HG03039 (cell line): ENCODE results near the gene BCAS2.
A peak's percentile ranks its signal among the peaks of the same experiment; 100 is the strongest.
"Not testable (repeated sequence)": the region's sequence is repeated elsewhere in the genome, so short reads cannot be mapped to it uniquely, and the experiment has no call there.

Experiments
- ATAC-seq: cut with Tn5 transposase; IDR thresholded peaks from one replicate; pipeline ENCODE4 v1.9.1; 2021; ENCODE audit warnings: mild to moderate bottlenecking, moderate library complexity; ENCODE audit not compliant: unreplicated experiment

The BCAS2 gene

DNA sequence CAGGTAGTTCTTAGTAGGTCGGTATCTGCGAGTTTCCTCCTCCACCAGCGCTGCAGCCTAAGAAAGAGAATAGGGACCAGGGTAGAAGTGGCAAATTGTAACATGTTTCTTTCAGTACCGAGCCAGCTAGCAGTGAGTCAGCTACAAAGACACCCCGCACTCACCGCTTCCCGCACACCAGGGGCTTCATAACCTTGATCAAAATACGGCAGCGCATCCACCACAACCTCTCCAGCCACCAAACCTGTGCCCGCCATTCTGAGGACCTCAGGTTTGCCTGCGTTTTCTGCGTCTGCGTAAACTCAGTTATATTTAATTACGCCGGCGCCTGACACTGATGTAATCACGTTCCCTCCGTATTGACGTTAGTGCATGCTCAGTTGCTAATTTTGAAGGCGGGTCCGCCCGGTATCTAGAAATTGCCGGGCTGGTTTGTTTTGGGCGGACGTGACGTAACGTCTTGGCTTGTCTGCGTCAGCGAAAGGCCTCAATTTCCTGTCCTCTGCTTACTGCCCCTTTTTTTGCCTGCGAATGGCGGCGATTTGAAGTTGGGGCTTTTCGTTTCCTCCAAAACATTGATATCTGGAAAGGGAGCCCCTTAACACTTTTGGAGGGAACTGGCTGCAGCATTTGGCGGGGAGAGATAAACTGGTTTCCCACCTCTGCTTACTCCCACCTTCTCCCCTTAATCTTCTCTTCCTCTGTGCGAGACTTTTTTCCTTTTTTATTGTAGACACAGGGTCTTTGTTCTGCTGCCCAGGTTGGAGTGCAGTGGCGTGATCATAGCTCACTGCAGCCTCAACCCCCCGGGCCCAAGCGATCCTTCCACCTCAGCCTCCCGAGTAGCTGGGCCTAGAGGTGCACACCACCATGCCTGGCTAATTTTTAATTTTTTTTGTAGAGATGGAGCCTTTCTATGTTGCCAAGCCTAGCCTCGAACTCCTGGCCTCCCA, at the start of gene BCAS2:
Gene BCAS2, minus strand, starts transcription at position 281 of the 953 bp plus-strand sequence. Its CDS starts 24 bp downstream, at position 257.
- peak; percentile 98 for ATAC-seq

- no peak for ATAC-seq
Measured at GRCh38 chr1:114627107-114627506, 45.7 kb upstream of the BCAS2 start.

GRCh38 chr1:114623364-114623763, 41.9 kb upstream of the BCAS2 start:
- no peak for ATAC-seq

DNA sequence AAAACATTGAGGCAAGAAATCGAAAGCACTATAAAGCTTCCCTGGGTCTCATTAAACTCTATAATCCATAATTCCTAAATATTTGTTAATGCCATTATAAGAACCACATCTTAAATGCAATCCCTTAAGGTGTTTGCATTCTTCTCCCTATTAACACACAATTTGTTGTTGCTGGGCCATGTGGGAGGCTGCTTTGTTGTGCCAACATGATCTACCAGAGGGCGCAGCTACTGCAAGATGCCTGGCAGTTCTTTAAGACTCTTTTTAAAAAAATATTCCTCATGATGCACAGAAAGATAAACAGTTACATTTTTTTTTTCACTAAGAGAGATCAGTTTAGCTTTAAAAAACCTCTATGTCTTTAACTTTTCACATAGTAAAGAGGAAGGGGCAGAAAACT, 39.0 kb upstream of the BCAS2 start:
- no peak for ATAC-seq

DNA sequence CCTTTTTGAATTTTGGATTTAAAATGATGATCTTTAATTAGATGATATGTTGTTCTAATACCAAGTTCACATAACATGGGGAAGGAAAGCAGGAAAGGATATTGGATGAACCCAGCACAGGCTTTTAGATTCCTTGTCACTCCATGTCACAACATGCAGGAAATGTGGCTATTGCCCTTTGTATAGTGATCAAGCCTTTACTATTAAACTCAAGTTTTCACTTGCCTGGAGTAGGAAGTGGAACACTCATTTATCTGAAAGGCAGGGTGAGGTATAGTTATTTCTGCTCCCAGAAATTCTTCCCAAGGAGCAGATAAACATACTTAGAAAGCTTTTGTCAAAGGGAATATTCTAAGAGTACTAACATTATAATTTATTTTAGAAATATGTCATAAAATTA, 37.2 kb upstream of the BCAS2 start:
- ATAC-seq: no peak

GRCh38 chr1:114610546-114611245, 29.3 kb upstream of the BCAS2 start:
- no peak for ATAC-seq

- ATAC-seq: no peak
Measured at GRCh38 chr1:114609826-114610225, 28.4 kb upstream of the BCAS2 start.

- ATAC-seq: no peak
Measured at GRCh38 chr1:114609026-114609425, 27.6 kb upstream of the BCAS2 start.

- no peak for ATAC-seq
Measured at GRCh38 chr1:114607223-114607622, 25.8 kb upstream of the BCAS2 start.

DNA sequence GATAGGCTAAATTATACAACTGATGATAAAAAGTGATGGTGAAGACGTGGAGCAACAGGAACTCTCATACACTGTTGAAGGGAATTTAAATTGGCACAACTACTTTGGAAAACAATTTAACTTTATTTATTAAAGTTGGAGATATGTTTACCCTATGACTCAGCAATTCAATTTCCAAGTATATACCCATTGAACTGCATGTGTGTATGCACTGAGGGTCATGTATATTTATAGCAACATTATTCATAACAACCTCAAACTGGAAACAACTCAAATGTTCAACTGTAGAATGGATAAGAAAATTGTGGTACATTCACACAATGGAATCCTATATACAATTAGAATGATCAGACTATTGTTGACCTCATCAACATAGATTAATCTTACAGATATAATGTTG, 16.5 kb upstream of the BCAS2 start:
- no peak for ATAC-seq

GRCh38 chr1:114595602-114596001, 14.2 kb upstream of the BCAS2 start:
- ATAC-seq: no peak

GRCh38 chr1:114594046-114594445, 12.6 kb upstream of the BCAS2 start:
- no peak for ATAC-seq

DNA sequence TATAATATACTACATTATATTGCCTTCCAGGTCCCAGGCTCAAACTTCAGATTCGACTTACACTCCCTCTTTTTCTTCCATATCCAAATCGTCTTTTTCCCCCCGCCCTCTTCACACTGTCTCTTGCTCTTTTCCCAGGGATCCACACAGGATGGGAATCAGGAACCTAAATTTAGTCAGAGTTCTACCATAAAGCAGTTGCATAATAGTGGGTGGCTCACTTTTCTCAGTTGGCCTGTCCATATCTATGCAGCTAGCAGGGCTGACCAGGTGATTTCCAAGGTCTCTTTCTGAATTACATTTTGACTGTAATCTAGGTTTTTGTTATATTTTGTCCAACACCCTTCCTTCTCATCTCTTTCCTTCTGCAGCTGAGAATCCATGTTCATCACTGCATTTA, 7.7 kb upstream of the BCAS2 start:
- no peak for ATAC-seq

DNA sequence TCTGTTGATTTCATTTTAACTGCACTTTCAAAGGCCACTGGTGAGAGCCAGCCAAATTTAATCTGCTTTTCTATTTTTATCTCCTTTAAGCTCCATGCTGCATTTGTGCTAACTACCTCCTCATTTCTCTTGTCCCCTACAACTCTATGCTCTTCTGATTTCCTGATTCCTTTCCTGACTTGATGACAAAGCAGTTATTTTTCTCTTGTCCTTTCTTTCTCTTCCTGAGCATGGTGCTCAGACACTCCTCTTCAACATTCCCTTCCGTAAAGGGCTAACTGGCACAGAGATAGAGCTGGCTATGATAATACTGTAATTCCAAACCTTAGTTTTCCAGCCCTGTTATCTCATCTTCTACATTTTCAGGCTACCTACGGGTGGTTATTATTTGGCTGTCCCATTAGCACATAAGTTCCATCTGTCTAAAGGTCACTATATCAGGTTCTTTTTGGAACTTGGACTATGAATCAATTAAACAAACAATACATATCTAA, 6.8 kb upstream of the BCAS2 start:
- no peak for ATAC-seq

DNA sequence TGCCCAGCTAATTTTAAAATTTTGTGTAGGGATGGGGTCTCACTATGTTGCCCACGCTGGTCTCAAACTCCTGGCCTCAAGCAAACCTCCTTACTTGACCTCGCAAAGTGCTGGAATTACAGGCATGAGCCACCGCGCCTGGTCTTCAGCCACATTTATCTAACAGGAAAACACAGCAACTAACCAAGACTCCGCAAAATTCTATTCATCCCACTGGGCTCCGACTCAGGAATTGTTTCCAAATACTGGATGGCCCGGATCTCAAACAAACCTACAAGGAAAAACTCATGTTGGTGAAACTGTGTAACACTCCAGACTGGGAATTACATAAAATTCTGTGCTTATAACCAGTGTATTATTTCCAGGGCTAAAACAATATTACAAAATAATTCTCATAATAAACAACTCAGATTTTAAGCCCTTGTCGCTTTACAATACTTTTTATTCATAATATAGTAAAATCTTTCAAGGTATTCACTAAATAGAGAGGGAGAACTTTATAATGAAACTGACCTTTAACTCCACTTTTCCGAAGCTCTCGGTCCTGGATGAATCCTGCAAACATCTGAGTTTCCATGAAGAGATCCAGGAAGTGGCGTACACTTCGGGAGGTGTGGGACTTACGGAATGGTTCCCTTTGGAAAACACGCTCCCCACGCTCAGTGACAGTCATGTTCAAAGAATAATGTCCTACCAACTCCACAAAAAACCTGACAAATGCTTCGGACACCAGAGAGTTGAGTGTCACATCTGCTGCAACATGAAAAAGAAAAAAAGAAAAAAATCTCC, 6.0 kb upstream of the BCAS2 start:
- ATAC-seq: no peak

GRCh38 chr1:114586513-114587047, 5.2 kb upstream of the BCAS2 start:
- ATAC-seq: no peak

- ATAC-seq: no peak
Measured at GRCh38 chr1:114585231-114585630, 3.8 kb upstream of the BCAS2 start.

DNA sequence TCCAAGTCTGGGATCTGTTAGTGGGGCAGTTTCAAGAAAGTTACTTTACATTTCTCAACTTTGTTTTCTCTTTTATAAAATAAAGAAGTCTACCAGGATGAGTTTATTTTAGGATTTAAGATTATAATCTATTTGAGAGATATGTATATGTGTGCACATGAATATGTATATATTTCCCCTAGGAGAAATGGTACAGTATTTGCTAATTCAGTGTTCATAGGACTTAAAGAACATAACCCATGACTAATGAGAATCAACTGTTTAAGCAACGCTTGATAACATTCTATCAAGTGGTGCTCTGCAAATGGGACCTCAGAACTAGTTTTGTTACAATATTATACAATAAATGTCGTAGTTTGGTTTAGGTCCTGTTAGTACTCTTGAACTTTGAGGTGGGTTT, 7.0 kb downstream of the BCAS2 start:
- ATAC-seq: no peak

- ATAC-seq: no peak
Measured at GRCh38 chr1:114564141-114564540, 17.3 kb downstream of the BCAS2 start.

- not testable (repeated sequence) for ATAC-seq
Measured at GRCh38 chr1:114562978-114563510, 18.4 kb downstream of the BCAS2 start.

DNA sequence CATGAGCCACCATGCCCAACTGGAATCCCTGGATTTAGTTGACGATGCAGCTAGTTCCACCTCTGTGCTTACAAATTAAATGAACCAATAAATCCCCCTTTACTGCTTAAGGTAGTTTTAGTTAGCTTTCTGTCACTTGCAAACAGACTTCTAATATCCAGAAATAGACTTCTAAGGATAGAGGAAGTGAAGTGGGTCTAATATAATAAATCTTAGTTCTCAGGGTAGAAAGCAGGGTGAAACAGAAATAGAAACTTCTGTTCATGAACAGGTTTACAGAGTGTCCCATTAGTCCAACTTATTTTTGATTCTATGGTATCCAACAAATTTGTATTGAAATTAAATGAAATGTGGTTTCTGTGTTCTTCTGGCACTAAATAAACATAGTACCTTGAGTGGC, 20.1 kb downstream of the BCAS2 start:
- no peak for ATAC-seq
